HUES48 (cell line): ENCODE data around the gene MAML3.

Experiments used
- H3K27ac ChIP-seq: one replicate; pipeline ENCODE4 v1.7.0; 2013; ENCODE audit warnings: low read depth, low read length, inconsistent platforms
- H3K27me3 ChIP-seq: 2 replicates; pipeline ENCODE4 v1.6.1; 2013; ENCODE audit warnings: mild to moderate bottlenecking, low read length; ENCODE audit not compliant: control insufficient read depth, insufficient read depth
- H3K36me3 ChIP-seq: 2 replicates; pipeline ENCODE4 v1.6.1; 2013; ENCODE audit warnings: low read length; ENCODE audit not compliant: control insufficient read depth, insufficient read depth
- H3K4me1 ChIP-seq: 2 replicates; pipeline ENCODE4 v1.6.1; 2013; ENCODE audit warnings: mild to moderate bottlenecking, low read length; ENCODE audit not compliant: control insufficient read depth, insufficient read depth
- H3K4me3 ChIP-seq: 2 replicates; pipeline ENCODE4 v1.5.1; 2013; ENCODE audit warnings: mild to moderate bottlenecking, low read depth, low read length
- H3K9ac ChIP-seq: 2 replicates; pipeline ENCODE4 v1.6.1; 2013; ENCODE audit warnings: mild to moderate bottlenecking, low read depth, low read length, moderate library complexity
- H3K9me3 ChIP-seq: 2 replicates; pipeline ENCODE4 v1.6.1; 2013; ENCODE audit warnings: low read length; ENCODE audit not compliant: control insufficient read depth, insufficient read depth

The MAML3 gene

GRCh38 chr4:140176735-140177134 lies 22.8 kb upstream of the MAML3 start:
- H3K27ac ChIP-seq = no peak overlapping the region
- H3K27me3 ChIP-seq = no peaks in the 10 kb centered on the region
- no peaks in the 10 kb centered on the region for H3K4me1 ChIP-seq
- no peaks in the 10 kb centered on the region for H3K9me3 ChIP-seq
- H3K36me3 ChIP-seq = no peaks in the 10 kb centered on the region
- H3K4me3 ChIP-seq = no peak overlapping the region
- no peak overlapping the region for H3K9ac ChIP-seq

GRCh38 chr4:140174543-140174942 lies 20.6 kb upstream of the MAML3 start:
- Histone ChIP-seq H3K27me3 (no peaks in the 10 kb centered on the region), H3K9me3 (no peaks in the 10 kb centered on the region), H3K4me1 (no peaks in the 10 kb centered on the region), H3K9ac (no peak overlapping the region), H3K4me3 (no peak overlapping the region), H3K27ac (no peak overlapping the region), H3K36me3 (no peaks in the 10 kb centered on the region)

- no peaks in the 10 kb centered on the region for H3K9me3 ChIP-seq
- no peak overlapping the region for H3K4me3 ChIP-seq
- H3K27me3 ChIP-seq = no peaks in the 10 kb centered on the region
- no peaks in the 10 kb centered on the region for H3K36me3 ChIP-seq
- no peak overlapping the region for H3K9ac ChIP-seq
- H3K4me1 ChIP-seq = no peaks in the 10 kb centered on the region
- H3K27ac ChIP-seq = no peak overlapping the region
Measured at GRCh38 chr4:140172960-140173359, 19.0 kb upstream of the MAML3 start.

GRCh38 chr4:140170299-140170698 lies 16.3 kb upstream of the MAML3 start:
- H3K27me3 ChIP-seq = no peaks in the 10 kb centered on the region
- H3K9me3 ChIP-seq = no peaks in the 10 kb centered on the region
- no peak overlapping the region for H3K4me3 ChIP-seq
- no peak overlapping the region for H3K27ac ChIP-seq
- no peaks in the 10 kb centered on the region for H3K36me3 ChIP-seq
- H3K9ac ChIP-seq = no peak overlapping the region
- H3K4me1 ChIP-seq = no peaks in the 10 kb centered on the region

- Histone ChIP-seq H3K36me3 (no peaks in the 10 kb centered on the region), H3K9me3 (no peaks in the 10 kb centered on the region), H3K27ac (no peak overlapping the region), H3K9ac (no peak overlapping the region), H3K4me3 (no peak overlapping the region), H3K27me3 (no peaks in the 10 kb centered on the region), H3K4me1 (no peaks in the 10 kb centered on the region)
Measured at GRCh38 chr4:140168936-140169335, 15.0 kb upstream of the MAML3 start.

- Histone ChIP-seq H3K9me3 (no peaks in the 10 kb centered on the region), H3K27me3 (no peaks in the 10 kb centered on the region), H3K4me1 (no peaks in the 10 kb centered on the region), H3K4me3 (no peak overlapping the region), H3K36me3 (no peaks in the 10 kb centered on the region), H3K9ac (no peak overlapping the region), H3K27ac (no peak overlapping the region)
Measured at GRCh38 chr4:140168474-140168873, 14.5 kb upstream of the MAML3 start.

- H3K4me3 ChIP-seq = no peak overlapping the region
Measured at GRCh38 chr4:140163029-140163810, 9.2 kb upstream of the MAML3 start.

GRCh38 chr4:140162596-140162995 lies 8.6 kb upstream of the MAML3 start:
- Histone ChIP-seq H3K9ac (no peak overlapping the region), H3K9me3 (no peaks in the 10 kb centered on the region), H3K27ac (no peak overlapping the region), H3K36me3 (no peaks in the 10 kb centered on the region), H3K4me3 (no peak overlapping the region), H3K27me3 (no peaks in the 10 kb centered on the region), H3K4me1 (no peaks in the 10 kb centered on the region)

More at GRCh38 chr4:140163029-140163810, 9.2 kb upstream of the MAML3 start:
- no peak overlapping the region for H3K9ac ChIP-seq
- H3K9me3 ChIP-seq = no peaks in the 10 kb centered on the region
- no peaks in the 10 kb centered on the region for H3K36me3 ChIP-seq
- H3K27ac ChIP-seq = no peak overlapping the region
- H3K27me3 ChIP-seq = no peaks in the 10 kb centered on the region
- no peaks in the 10 kb centered on the region for H3K4me1 ChIP-seq

- no peak overlapping the region for H3K27ac ChIP-seq
- H3K9me3 ChIP-seq = no peaks in the 10 kb centered on the region
- no peak overlapping the region for H3K4me3 ChIP-seq
- peaks cover 1% of the 10 kb centered on the region for H3K27me3 ChIP-seq
- H3K36me3 ChIP-seq = no peaks in the 10 kb centered on the region
- no peak overlapping the region for H3K9ac ChIP-seq
- peaks cover 2% of the 10 kb centered on the region; the same call in 1 of the 2 replicates for H3K4me1 ChIP-seq
Measured at GRCh38 chr4:140158365-140159030, 4.5 kb upstream of the MAML3 start.

- H3K4me1 ChIP-seq = peaks cover 2% of the 10 kb centered on the region; the same call in 1 of the 2 replicates
- H3K9me3 ChIP-seq = no peaks in the 10 kb centered on the region
- no peak overlapping the region for H3K4me3 ChIP-seq
- H3K27ac ChIP-seq = no peak overlapping the region
- no peak overlapping the region for H3K9ac ChIP-seq
- H3K36me3 ChIP-seq = no peaks in the 10 kb centered on the region
- H3K27me3 ChIP-seq = peaks cover 10% of the 10 kb centered on the region
Measured at GRCh38 chr4:140157341-140157740, 3.4 kb upstream of the MAML3 start.

- Histone ChIP-seq H3K4me3 (no peak overlapping the region), H3K27me3 (peaks cover 10% of the 10 kb centered on the region), H3K36me3 (no peaks in the 10 kb centered on the region), H3K27ac (no peak overlapping the region), H3K9ac (no peak overlapping the region), H3K4me1 (peaks cover 2% of the 10 kb centered on the region; the same call in 1 of the 2 replicates), H3K9me3 (no peaks in the 10 kb centered on the region)
Measured at GRCh38 chr4:140156529-140157171, 2.7 kb upstream of the MAML3 start.
